Measurements from ENCODE around the gene SCN10A. TPM values are rescaled to one million over a fixed set of nuclear protein-coding genes. Genes with fewer than 3 reads are reported as not detected.

Gene SCN10A
- total and polyA plus RNA-seq, 2 of the 13 experiments (the other 11 are each of a cell fraction or from before 2014, with no cell fraction given): not detected

- TF ChIP-seq RNF219 (CRISPR knock-in tag; IDR thresholded peaks at IDR 0.05) (no peak), SYNCRIP (IDR thresholded peaks at IDR 0.05; ENCODE audit: insufficient read depth, low read depth, low read length) (no peak), ZSCAN31 (CRISPR knock-in tag; IDR thresholded peaks at IDR 0.05; ENCODE audit: low read depth) (peak; percentile 97), NFATC3 (CRISPR knock-in tag; IDR thresholded peaks at IDR 0.05) (peak; percentile 97; the same call in 1 of the 2 replicates), MIXL1 (CRISPR knock-in tag; IDR thresholded peaks at IDR 0.05) (peak; percentile 98), ZNF772 (CRISPR knock-in tag; IDR thresholded peaks at IDR 0.05) (peak; percentile 93; the same call in 1 of the 2 replicates), TMF1 (CRISPR knock-in tag; IDR thresholded peaks at IDR 0.05; ENCODE audit: low read depth) (peak; percentile 96), ZNF264 (CRISPR knock-in tag; IDR thresholded peaks at IDR 0.05) (peak; percentile 97), HNRNPLL (IDR thresholded peaks at IDR 0.05; ENCODE audit: low read depth, low read length, poor library complexity, severe bottlenecking) (no peak), ZNF180 (CRISPR knock-in tag; IDR thresholded peaks at IDR 0.05; ENCODE audit: borderline replicate concordance, low read depth) (peak; percentile 67; the same call in 1 of the 2 replicates), TOPORS (CRISPR knock-in tag; IDR thresholded peaks at IDR 0.05) (peak; percentile 94; the same call in 1 of the 2 replicates), GLI4 (CRISPR knock-in tag; IDR thresholded peaks at IDR 0.05; ENCODE audit: borderline replicate concordance) (peak; percentile 98), CREB1 (IDR thresholded peaks at IDR 0.05) (no peak), CREB1 (CRISPR knock-in tag; IDR thresholded peaks at IDR 0.05) (peak; percentile 38; the same call in 1 of the 2 replicates), CCAR2 (optimal IDR thresholded peaks at IDR 0.05; ENCODE audit: low read depth, low read length) (no peak), ADNP (CRISPR knock-in tag; IDR thresholded peaks at IDR 0.05) (no peak), MBNL3 (CRISPR knock-in tag; conservative IDR thresholded peaks at IDR 0.05) (no peak), IRF1 (CRISPR knock-in tag; IDR thresholded peaks at IDR 0.05; ENCODE audit: low read depth) (peak; percentile 96), FOXO4 (CRISPR knock-in tag; conservative IDR thresholded peaks at IDR 0.05) (0 out of 2 replicates have a peak, but pooled peaks have one; percentile 87), NCOA2 (CRISPR knock-in tag; IDR thresholded peaks at IDR 0.05) (peak; percentile 88), POGK (CRISPR knock-in tag; conservative IDR thresholded peaks at IDR 0.05) (peak; percentile 94), ELF1 (CRISPR knock-in tag; IDR thresholded peaks at IDR 0.05) (peak; percentile 55), ZNF780A (CRISPR knock-in tag; IDR thresholded peaks at IDR 0.05) (peak; percentile 98), SMAD9 (CRISPR knock-in tag; IDR thresholded peaks at IDR 0.05) (peak; percentile 90; the same call in 1 of the 2 replicates), ZNF891 (CRISPR knock-in tag; IDR thresholded peaks at IDR 0.05) (no peak; the same call in 1 of the 2 replicates)
Measured at GRCh38 chr3:38805765-38806386, 10.1 kb downstream of the SCN10A start (continued).

Measured in HepG2 (cell line).